ENCODE data around the gene KDM4E.
A peak's percentile ranks its signal among the peaks of the same experiment; 100 is the strongest.
"Not testable (repeated sequence)": the region's sequence is repeated elsewhere in the genome, so short reads cannot be mapped to it uniquely, and the experiment has no call there.

The KDM4E gene

GRCh38 chr11:95024958-95025357 lies at the start of gene KDM4E:
Gene KDM4E (plus strand): TSS chr11:95025258. CDS start chr11:95025558, 300 bp downstream.
- DNase-seq: no peak

GRCh38 chr11:94975599-94975998 lies 49.5 kb upstream of the KDM4E start:
- DNase-seq: no peak

DNA sequence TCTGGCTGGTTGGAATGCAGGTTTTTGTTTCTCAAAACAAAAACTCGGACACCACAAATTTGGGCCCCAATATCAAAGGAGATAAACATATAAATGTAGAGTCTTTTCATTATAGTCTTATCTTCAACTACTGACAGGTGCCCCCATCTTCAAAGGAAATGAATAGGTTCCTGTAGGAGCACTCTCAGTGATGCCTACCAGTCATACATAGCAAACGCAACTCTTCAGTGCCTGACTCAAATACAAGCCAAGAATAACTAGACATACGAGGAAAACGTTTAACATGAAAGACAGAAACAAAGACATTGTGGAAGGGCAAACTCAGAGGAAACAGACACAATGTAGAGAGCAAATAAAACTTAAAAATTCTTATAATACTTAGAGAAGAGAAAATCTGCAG lies 37.7 kb upstream of the KDM4E start:
- DNase-seq: no peak

DNA sequence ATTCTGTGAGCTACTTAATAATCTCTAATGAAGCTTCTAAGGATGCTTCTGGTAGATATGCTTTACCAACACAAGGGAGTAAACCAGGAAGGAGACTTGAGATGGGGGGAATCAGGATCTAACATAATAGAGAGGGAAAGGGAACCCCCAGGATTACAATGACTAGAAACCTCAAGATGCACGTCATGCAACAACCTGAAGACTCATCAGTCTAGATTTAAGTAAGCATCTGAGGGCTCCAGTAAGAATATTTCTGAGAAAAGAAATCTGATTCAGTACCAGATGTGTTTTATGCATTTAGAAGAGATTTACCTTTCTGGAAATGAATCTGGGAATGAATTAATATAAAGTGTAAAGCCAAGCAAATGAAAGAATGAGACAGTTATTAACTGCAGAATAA lies 36.3 kb upstream of the KDM4E start:
- no peak for DNase-seq

DNA sequence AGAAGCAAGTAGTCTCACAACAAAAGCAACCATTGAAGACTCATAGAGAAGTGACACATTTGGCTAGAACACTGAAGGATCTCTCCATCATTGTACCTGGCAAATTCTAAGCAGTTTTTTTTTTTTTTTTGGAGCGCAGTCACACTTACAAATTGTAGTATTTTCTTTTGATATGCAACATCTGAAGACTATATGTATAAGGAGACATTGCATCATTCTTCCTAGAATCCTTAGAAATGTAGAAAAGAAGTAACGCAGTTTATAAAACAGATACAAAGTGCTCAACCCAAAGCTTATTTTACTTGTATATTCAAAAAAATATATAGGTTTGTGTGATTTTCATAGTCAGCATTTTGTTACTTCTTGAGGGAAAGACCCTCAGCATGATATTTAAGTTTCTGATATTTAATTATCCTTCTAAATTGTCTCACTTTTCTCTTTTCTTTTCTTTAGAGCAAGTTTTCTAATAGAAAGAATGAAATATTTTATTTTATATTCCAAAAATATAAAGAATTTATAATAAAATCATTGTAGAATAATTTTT lies 31.6 kb upstream of the KDM4E start:
- DNase-seq: no peak

DNA sequence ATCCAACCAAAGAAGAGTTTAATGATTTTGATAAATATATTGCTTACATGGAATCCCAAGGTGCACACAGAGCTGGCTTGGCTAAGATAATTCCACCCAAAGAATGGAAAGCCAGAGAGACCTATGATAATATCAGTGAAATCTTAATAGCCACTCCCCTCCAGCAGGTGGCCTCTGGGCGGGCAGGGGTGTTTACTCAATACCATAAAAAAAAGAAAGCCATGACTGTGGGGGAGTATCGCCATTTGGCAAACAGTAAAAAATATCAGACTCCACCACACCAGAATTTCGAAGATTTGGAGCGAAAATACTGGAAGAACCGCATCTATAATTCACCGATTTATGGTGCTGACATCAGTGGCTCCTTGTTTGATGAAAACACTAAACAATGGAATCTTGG lies 27.6 kb upstream of the KDM4E start:
- DNase-seq: no peak

DNA sequence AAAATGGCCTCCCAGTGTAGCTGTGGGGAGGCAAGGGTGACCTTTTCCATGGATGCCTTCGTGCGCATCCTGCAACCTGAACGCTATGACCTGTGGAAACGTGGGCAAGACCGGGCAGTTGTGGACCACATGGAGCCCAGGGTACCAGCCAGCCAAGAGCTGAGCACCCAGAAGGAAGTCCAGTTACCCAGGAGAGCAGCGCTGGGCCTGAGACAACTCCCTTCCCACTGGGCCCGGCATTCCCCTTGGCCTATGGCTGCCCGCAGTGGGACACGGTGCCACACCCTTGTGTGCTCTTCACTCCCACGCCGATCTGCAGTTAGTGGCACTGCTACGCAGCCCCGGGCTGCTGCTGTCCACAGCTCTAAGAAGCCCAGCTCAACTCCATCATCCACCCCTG lies 26.8 kb upstream of the KDM4E start:
- no peak for DNase-seq

DNA sequence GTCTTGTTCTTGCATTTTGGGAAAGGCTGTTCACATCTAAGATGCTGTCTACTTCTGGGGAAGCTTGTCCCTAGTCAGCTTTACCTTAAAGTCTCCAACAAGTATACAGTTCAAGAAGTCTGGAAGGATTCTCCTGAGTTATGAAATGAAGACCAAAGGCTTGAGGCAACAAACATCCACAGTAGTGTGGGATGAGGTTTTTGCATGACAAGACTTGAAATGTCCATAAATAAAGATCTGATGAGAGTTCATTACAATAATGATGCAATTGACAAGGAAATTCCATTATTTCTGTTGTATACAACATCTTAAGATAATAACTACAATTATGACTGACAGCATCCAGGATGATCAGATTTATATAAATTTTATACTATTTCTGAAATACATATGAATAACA lies 21.3 kb upstream of the KDM4E start:
- DNase-seq: no peak

- DNase-seq: no peak
These were observed 19.4 kb upstream of the KDM4E start for GRCh38 chr11:95005642-95006041.

DNA sequence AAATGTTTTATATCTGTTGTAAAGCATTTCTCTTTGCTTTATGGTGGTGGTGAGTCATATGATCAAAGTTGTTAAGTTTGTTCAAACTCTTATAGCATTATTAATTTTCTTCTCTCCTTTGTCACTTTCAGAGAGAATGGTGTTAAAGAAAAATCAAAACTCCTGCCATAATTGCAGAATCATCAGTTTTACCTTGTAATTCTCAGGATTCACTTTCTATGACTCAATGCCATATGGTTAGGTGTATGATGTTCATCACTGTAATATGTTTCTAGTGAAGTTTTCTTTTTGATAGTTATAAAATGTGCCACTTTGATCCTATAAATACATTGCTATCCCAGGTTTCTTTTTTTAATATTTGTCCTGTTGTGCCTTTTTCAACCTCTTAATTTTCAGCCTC lies 13.7 kb upstream of the KDM4E start:
- no peak for DNase-seq

DNA sequence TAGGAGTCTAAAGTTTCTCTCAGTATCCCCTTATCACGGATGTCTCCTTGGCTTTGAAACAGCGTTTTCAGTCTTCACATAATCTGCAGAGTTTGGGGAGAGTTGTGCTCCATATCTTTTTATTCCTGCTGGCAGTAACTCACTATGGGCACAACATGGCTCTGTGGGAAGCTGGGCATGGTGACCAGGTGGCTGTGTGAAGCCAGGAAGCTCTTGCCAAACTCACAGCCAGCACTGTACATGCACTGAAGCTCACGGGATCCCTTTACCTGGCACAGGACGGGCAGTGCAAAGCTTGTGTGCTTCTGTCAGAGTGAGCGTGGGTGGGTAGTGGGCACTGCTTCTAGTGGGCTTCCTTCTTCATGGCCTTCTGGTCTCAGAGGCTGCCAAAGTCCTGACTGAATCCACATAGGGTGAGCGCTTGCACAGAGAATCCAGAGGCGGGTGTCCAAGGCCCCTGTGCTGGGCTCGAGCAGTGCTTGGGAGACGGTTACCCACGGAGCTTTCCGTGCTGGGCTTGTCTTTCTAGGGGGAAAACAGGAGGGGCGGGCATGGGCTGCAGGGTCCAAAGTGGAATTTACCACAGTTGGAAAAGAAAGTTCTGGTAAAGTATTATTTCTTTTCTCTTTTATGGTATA lies 10.8 kb upstream of the KDM4E start:
- DNase-seq: no peak

DNA sequence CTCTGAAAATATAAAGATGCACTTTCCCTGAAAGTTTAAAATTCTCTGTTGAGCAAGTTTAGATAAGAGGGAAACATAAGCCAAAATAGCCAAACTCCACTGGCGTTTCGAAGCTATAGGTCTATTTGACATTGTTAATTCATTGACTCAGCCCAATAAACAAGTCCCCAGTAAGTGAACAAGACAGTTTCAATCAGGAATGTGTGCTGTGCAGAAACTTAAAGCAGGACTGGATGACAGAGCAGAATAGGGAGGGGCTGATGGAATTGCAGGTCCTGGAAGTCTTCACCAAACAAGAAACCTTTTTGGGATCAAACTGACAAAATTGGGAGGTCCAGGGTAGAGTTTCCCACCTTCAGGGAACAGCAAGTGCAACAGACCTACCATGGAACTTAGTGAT lies 8.9 kb upstream of the KDM4E start:
- no peak for DNase-seq

DNA sequence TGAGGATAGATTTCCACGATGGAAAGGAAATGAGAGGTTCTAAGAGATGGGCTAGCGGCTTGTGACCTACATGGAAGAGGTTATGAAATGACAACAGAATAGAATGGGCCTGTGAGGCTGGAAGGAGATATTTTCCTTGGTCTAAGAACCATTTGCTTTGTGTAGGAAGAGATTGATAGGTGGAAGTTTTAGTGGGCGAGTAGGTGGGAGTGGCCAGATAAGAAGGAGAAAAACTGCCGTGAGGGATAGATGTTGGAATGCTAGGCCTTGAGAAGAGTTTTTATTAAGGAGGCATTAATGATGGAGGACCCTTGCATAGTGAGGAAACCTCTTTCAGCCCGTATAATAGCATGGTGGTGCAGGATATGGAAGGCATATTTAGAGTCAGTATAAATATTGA lies 3.6 kb upstream of the KDM4E start:
- DNase-seq: not testable (repeated sequence)

- DNase-seq: not testable (repeated sequence)
These were observed 536 bp downstream of the KDM4E start for GRCh38 chr11:95025594-95025993.

- no peak for DNase-seq
These were observed 3.3 kb downstream of the KDM4E start for GRCh38 chr11:95028357-95028756.

DNA sequence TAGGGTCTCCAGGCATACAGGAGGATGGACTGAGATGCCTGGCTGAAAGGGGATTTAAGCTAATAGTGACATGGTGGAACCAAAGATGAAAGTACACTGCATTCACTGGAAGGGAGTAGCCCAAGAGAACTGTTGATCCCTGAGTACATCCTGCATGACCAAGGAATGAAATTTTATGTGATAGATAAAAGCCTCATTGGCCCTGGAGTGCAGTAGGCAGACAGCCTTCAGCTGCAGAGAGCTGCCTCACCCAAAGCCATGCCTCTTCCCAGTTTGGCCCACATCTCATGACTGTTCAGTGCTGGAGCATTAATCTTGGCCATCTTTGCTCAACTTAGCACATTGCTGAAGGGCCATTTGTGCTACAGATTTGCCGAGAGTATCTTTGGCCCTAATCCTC lies 8.0 kb downstream of the KDM4E start:
- DNase-seq: no peak

GRCh38 chr11:95035316-95035715 lies 10.3 kb downstream of the KDM4E start:
- no peak for DNase-seq

DNA sequence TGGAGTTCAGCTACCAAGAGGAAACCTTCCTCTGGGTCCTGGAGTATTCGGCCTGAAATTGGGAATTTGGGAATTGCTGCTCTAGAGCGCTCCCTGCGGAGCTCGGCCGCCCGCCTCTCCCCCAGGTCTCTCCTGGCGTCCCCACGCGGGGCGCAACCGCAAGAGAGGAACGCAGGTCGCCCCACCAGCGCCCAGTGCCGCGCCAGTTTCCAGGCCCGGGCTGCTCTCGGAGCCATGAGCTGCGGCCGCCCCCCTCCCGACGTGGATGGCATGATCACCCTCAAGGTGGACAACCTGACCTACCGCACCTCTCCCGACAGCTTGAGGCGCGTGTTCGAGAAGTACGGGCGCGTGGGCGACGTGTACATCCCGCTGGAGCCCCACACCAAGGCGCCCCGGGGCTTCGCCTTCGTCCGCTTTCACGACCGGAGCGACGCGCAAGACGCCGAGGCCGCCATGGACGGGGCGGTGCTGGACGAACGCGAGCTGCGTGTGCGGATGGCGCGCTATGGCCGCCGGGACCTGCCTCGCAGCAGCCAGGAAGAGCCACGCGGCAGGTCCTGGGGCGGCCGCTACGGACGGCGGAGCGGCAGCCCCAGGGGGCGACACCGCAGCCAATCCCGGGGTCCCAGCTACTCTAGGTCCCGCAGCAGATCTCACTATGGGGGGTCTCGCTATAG lies 12.4 kb downstream of the KDM4E start:
- DNase-seq: peak; percentile 20

- DNase-seq: no peak
These were observed 17.2 kb downstream of the KDM4E start for GRCh38 chr11:95042239-95042638.

DNA sequence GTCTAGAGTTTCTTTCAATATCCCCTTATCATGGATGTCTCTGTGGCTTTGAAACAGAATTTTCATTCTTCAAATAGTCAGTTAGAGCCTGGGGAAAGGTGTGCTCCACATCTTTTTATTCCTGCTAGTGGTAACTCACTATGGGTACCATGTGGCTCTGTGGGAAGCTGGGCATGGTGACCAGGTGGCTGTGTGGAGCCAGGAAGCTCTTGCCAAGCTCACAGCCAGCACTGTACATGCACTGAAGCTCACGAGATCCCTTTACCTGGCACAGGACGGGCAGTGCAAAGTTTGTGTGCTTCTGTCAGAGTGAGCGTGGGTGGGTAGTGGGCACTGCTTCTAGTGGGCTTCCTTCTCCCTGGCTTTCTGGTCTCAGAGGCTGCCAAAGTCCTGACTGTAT lies 17.8 kb downstream of the KDM4E start:
- DNase-seq: no peak

GRCh38 chr11:95044010-95044409 lies 19.0 kb downstream of the KDM4E start:
- no peak for DNase-seq

DNA sequence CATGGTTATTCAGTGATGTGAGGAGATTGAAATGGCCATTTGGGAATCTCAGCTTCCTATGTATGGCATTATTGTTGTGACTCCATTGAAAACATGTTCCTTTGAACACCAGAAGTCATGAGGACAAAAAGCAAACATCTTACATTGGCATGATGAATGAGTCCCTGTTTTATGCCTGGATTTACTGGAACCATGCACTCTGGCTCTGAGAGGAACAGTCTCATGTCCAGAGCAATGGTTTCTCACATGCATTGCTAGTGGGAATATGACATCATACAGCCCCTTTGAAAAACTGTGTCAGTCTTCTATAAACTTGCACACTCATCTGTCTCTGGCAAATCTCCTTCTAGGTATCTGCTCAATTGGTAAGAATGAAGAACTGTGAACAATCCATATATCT lies 20.8 kb downstream of the KDM4E start:
- DNase-seq: no peak

DNA sequence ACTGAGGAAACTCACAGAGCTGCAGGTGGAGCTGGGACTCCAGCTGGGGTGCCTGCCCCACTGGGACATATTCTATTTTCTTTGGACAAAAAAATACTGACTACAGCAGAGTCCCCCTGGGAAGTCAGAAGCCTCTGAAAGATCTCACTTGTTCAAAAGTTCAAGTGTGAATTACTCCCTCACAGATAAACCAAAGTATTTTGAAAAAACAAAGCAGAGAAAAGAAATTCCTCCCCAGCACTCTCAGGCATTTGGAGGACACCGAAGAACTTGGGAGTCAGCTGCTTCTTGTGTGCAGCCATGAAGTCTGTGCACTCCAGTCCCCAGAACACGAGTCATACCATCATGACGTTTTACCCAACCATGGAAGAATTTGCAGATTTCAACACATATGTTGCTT lies 24.1 kb downstream of the KDM4E start, which contains the start of gene KDM4F:
KDM4F (plus strand) TSS at position 301 of the 400 bp plus-strand sequence.
- not testable (repeated sequence) for DNase-seq

DNA sequence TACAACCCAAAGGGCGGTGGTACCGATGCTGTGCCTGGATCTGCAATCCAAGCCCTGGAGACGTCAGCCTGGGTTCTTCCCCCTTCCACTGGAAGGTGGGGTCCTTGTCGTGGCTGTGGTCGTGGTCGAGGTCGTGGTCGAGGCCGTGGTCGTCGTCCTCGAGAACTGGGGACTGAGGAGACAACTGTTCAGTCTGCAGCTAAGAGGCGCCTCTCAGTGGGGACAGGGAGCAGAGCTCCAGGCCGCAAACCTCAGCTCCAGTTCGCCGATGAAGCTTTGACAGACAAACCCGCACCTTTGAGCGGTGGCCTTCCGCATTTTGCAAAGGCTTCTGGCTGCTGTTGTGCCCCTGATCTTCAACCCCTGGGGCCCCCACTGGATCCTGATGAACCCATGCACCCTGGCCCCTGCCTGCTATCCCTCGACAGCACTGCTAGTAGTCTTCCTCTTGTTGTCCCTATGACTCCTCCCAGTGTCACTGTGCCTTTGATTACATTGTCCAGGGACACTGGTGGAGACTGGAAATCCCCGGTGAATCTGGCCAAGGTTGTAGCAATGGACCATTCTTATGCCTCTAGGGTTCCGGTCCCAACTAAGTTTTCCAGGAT lies 25.6 kb downstream of the KDM4E start:
- no peak for DNase-seq

Data from stimulated activated CD4-positive, alpha-beta T cell treated with anti-CD3 and anti-CD28 coated beads, Interleukin-15, amount 100 ng/mL, for 24 hours (primary cell).